B cell (primary cell): ENCODE data around the gene KIF7. TPM values are rescaled to one million over a fixed set of nuclear protein-coding genes. Genes with fewer than 3 reads are reported as not detected.
A peak's percentile ranks its signal among the peaks of the same experiment; 100 is the strongest.

Source experiments
- ATAC-seq: fragments of 200-7000 bp; cut with Tn5 transposase; one replicate; pipeline ENCODE4 v1.10.0; 2021; ENCODE audit warnings: low read depth, mild to moderate bottlenecking, moderate number of reproducible peaks, moderate library complexity
- CTCF ChIA-PET: fragments of 350-600 bp; sonication (Branson Sonifier 250); formaldehyde crosslinking; loops from one replicate; lab custom pipeline; 2021; ENCODE audit warnings: antibody characterized with exemption, inconsistent platforms; lab: Charles Lee
- POLR2A ChIA-PET: fragments of 350-600 bp; sonication (Branson Sonifier 250); formaldehyde crosslinking; loops from one replicate; lab custom pipeline; 2021; ENCODE audit warnings: antibody characterized with exemption; lab: Charles Lee
- DNase-seq: peaks from one replicate; pipeline ENCODE4 v3.0.0; 2013
- H2AFZ ChIP-seq: 2 replicates; pipeline ENCODE4 v1.6.1; 2012; ENCODE audit warnings: mild to moderate bottlenecking, low read depth, low read length; ENCODE audit not compliant: insufficient read depth, poor library complexity, severe bottlenecking
- H3K27ac ChIP-seq, 2 donors: 1 replicate in 1 of 2; 2 replicates in 1 of 2; pipeline ENCODE4 v1.5.1; 2012 to 2013; ENCODE audit warnings: low read length in 2 of 2, mild to moderate bottlenecking in 2 of 2, moderate library complexity in 1 of 2
- H3K27me3 ChIP-seq, 4 experiments: fragments of 200-600 bp in 1 of 4; sonication (generic) in 1 of 4; replicated peaks in 1 of 4; 1 replicate in 2 of 4; 2 replicates in 2 of 4; pipeline versions ENCODE4 v1.6.1 to v1.7.0; 2013 to 2016; ENCODE audit warnings: low read length in 3 of 4, mild to moderate bottlenecking in 2 of 4, mixed read lengths in 1 of 4, moderate library complexity in 1 of 4; ENCODE audit not compliant: insufficient read depth in 4 of 4, control insufficient read depth in 3 of 4; ENCODE audit errors: control extremely low read depth in 1 of 4
- H3K36me3 ChIP-seq, 2 experiments: replicated peaks in 1 of 2; 1 replicate in 1 of 2; 2 replicates in 1 of 2; pipeline versions ENCODE4 v1.6.1 to v1.7.1; 2013; ENCODE audit warnings: low read length in 1 of 2; ENCODE audit not compliant: insufficient read depth in 2 of 2, control insufficient read depth in 1 of 2; ENCODE audit errors: control extremely low read depth in 1 of 2, extremely low read depth in 1 of 2
- H3K4me1 ChIP-seq, 2 donors: fragments of 200-600 bp in 1 of 2; sonication (generic) in 1 of 2; 1 replicate in 1 of 2; 2 replicates in 1 of 2; pipeline versions ENCODE4 v1.5.1 to v1.6.1; 2013 to 2017; ENCODE audit warnings: low read length in 2 of 2; ENCODE audit not compliant: control insufficient read depth in 2 of 2, insufficient read depth in 2 of 2
- H3K4me2 ChIP-seq: replicated peaks from 2 replicates; pipeline ENCODE3; 2012; ENCODE audit warnings: mild to moderate bottlenecking, low read depth, low read length; ENCODE audit not compliant: poor library complexity, severe bottlenecking
- H3K4me3 ChIP-seq, 5 experiments: fragments of 200-600 bp in 1 of 5; sonication (generic) in 1 of 5; 1 replicate in 3 of 5; 2 replicates in 2 of 5; pipeline versions ENCODE4 v1.5.1 to v1.7.0; 2011 to 2016; ENCODE audit warnings: low read length in 4 of 5, mild to moderate bottlenecking in 4 of 5, low read depth in 2 of 5, control low read depth in 1 of 5, moderate library complexity in 1 of 5; ENCODE audit not compliant: insufficient read depth in 1 of 5; ENCODE audit errors: control extremely low read depth in 1 of 5, extremely low read depth in 1 of 5
- H3K79me2 ChIP-seq: fragments of 200-600 bp; sonication (generic); one replicate; pipeline ENCODE4 v1.6.0; 2016; ENCODE audit warnings: low read length; ENCODE audit not compliant: control insufficient read depth, insufficient read depth
- H3K9ac ChIP-seq: fragments of 200-600 bp; sonication (generic); 2 replicates; pipeline ENCODE4 v1.6.1; 2017; ENCODE audit warnings: mild to moderate bottlenecking, low read length, moderate library complexity
- H3K9me3 ChIP-seq, 3 donors: one replicate each; pipeline versions ENCODE4 v1.6.1 to v1.7.1; 2013; ENCODE audit warnings: low read length in 2 of 3; ENCODE audit not compliant: control insufficient read depth in 2 of 3, insufficient read depth in 1 of 3; ENCODE audit errors: control extremely low read depth in 1 of 3
- H4K20me1 ChIP-seq: 2 replicates; pipeline ENCODE4 v1.6.0; 2012; ENCODE audit warnings: mild to moderate bottlenecking, low read length; ENCODE audit not compliant: insufficient read depth, control insufficient read depth, poor library complexity, severe bottlenecking
- H3K27ac Mint-ChIP-seq: one replicate; pipeline ENCODE4 v1.8.0; 2021; ENCODE audit warnings: mixed read lengths
- H3K27me3 Mint-ChIP-seq: one replicate; pipeline ENCODE4 v1.8.0; 2021; ENCODE audit warnings: mixed read lengths
- H3K4me1 Mint-ChIP-seq: one replicate; pipeline ENCODE4 v1.8.0; 2021; ENCODE audit warnings: mixed read lengths
- H3K4me3 Mint-ChIP-seq: one replicate; pipeline ENCODE4 v1.8.0; 2021; ENCODE audit warnings: mixed read lengths
- H3K9me3 Mint-ChIP-seq: one replicate; pipeline ENCODE4 v1.8.0; 2022; ENCODE audit warnings: mixed read lengths; ENCODE audit not compliant: insufficient read depth
- EZH2 ChIP-seq: IDR thresholded peaks from 2 replicates; pipeline ENCODE4 v1.6.1; 2012; ENCODE audit warnings: borderline replicate concordance, low read depth, mild to moderate bottlenecking, moderate library complexity, low read length; ENCODE audit not compliant: insufficient read depth, poor library complexity, severe bottlenecking
- WGBS: methylation state at CpG from one replicate; pipeline ENCODE4 v1.1.5; 2013; ENCODE audit warnings: missing lambda C conversion rate; ENCODE audit not compliant: insufficient coverage; 5-methylcytosine and 5-hydroxymethylcytosine counted together
- intact Hi-C: fragments of 100-400 bp; cut with micrococcal nuclease; formaldehyde crosslinking; loops from one replicate; pipeline ENCODE4 v1.10.0; 2022
- polyA plus RNA-seq: library from polyadenylated mRNA; depleted of rRNA; stranded (reverse); fragments of >200 nt; gene quantifications from 2 replicates; pipeline ENCODE4 v1.2.3, GENCODE V29; 2012
- total RNA-seq, 2 donors: library from RNA; stranded (reverse); fragments of 120-200 nt in 1 of 2; gene quantifications; 1 replicate in 1 of 2; 2 replicates in 1 of 2; pipeline versions ENCODE4 v1.2.3 to v1.2.4, GENCODE V29; 2013 to 2022
- TF ChIP-seq, protein P1 (sequence below): fragments of 200-600 bp; IDR thresholded peaks from one replicate; pipeline ENCODE4 v1.8.0; 2022; ENCODE audit warnings: antibody characterized with exemption, mild to moderate bottlenecking

KIF7 gene
- total and polyA plus RNA-seq, 2 donors (not counting 1 experiment from before 2014, with no cell fraction given), result not detected

- ATAC-seq (no peak), DNase-seq (no peak)
- H3K27ac Mint-ChIP-seq, result no peak overlapping the region
- Histone ChIP-seq H3K79me2 (no peaks in the 10 kb centered on the region), H3K27ac (no peak overlapping the region), H3K4me3 (no peak overlapping the region), H3K4me1 (peaks cover 10% of the 10 kb centered on the region in 2 donors), H2AFZ (no peak overlapping the region), H3K27me3 (peaks cover 0 to 28% (median 17%) of the 10 kb centered on the region in 4 experiments), H3K4me2 (no peak overlapping the region), H3K9me3 (peaks cover 0 to 6% (median 0%) of the 10 kb centered on the region in 3 donors), H3K9ac (no peak overlapping the region), H4K20me1 (no peaks in the 10 kb centered on the region), H3K36me3 (no peaks in the 10 kb centered on the region)
- POLR2A ChIA-PET, result no interaction called here
- peak overlapping the region; percentile 78 for H3K4me3 Mint-ChIP-seq
- intact Hi-C loops, result no loop called here
- H3K9me3 Mint-ChIP-seq, result no peaks in the 10 kb centered on the region
- TF ChIP-seq, protein P1, sequence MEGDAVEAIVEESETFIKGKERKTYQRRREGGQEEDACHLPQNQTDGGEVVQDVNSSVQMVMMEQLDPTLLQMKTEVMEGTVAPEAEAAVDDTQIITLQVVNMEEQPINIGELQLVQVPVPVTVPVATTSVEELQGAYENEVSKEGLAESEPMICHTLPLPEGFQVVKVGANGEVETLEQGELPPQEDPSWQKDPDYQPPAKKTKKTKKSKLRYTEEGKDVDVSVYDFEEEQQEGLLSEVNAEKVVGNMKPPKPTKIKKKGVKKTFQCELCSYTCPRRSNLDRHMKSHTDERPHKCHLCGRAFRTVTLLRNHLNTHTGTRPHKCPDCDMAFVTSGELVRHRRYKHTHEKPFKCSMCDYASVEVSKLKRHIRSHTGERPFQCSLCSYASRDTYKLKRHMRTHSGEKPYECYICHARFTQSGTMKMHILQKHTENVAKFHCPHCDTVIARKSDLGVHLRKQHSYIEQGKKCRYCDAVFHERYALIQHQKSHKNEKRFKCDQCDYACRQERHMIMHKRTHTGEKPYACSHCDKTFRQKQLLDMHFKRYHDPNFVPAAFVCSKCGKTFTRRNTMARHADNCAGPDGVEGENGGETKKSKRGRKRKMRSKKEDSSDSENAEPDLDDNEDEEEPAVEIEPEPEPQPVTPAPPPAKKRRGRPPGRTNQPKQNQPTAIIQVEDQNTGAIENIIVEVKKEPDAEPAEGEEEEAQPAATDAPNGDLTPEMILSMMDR, result no peak
- no peak for TF ChIP-seq EZH2
- peaks cover 60% of the 10 kb centered on the region for H3K27me3 Mint-ChIP-seq
- peaks cover 11% of the 10 kb centered on the region for H3K4me1 Mint-ChIP-seq
- CTCF ChIA-PET, result interaction anchor here (0.5 kb wide), 1 partner anchor 695 kb away, joined by 5 read pairs; no protein-coding TSS in a partner anchor
- 95% methylated on average over 4 of the region's 7 CpGs for WGBS
These were observed 999 bp upstream of the KIF7 start for GRCh38 chr15:89656116-89656815.

GRCh38 chr15:89654301-89654761 is 936 bp downstream of the KIF7 start:
- H3K4me3 ChIP-seq, result peak overlapping the region in 1 of 5 experiments; percentile 15
- H2AFZ ChIP-seq, result peak overlapping the region; percentile 56
- peaks cover 0 to 28% (median 17%) of the 10 kb centered on the region in 4 experiments for H3K27me3 ChIP-seq
- DNase-seq (no peak), ATAC-seq (no peak)
- peak overlapping the region; percentile 78 for H3K4me3 Mint-ChIP-seq
- no peaks in the 10 kb centered on the region for H3K36me3 ChIP-seq
- H3K4me1 ChIP-seq, result peaks cover 10% of the 10 kb centered on the region in 2 donors
- ChIA-PET POLR2A (no interaction called here), CTCF (no interaction called here)
- H3K9me3 ChIP-seq, result peaks cover 0 to 6% (median 0%) of the 10 kb centered on the region in 3 donors
- peak overlapping the region; percentile 65 for H3K4me2 ChIP-seq
- no peaks in the 10 kb centered on the region for H4K20me1 ChIP-seq
- no peak overlapping the region for H3K9ac ChIP-seq
- no peak for TF ChIP-seq EZH2
- H3K4me1 Mint-ChIP-seq, result peaks cover 11% of the 10 kb centered on the region
- intact Hi-C loops, result no loop called here
- H3K27ac ChIP-seq, result no peak overlapping the region
- no peak overlapping the region for H3K27ac Mint-ChIP-seq
- peaks cover 43% of the 10 kb centered on the region for H3K27me3 Mint-ChIP-seq
- 44% methylated on average over 13 of the region's 14 CpGs for WGBS
- H3K79me2 ChIP-seq, result no peaks in the 10 kb centered on the region
- H3K9me3 Mint-ChIP-seq, result no peaks in the 10 kb centered on the region
